ENCODE data around the gene SMARCA2.
"Not testable (repeated sequence)": the region's sequence is repeated elsewhere in the genome, so short reads cannot be mapped to it uniquely, and the experiment has no call there.

The SMARCA2 gene

GRCh38 chr9:2128141-2128540, 113.0 kb downstream of the SMARCA2 start:
- DNase-seq (ENCODE audit: extremely low spot score, insufficient read length, low read depth) = no peak

DNA sequence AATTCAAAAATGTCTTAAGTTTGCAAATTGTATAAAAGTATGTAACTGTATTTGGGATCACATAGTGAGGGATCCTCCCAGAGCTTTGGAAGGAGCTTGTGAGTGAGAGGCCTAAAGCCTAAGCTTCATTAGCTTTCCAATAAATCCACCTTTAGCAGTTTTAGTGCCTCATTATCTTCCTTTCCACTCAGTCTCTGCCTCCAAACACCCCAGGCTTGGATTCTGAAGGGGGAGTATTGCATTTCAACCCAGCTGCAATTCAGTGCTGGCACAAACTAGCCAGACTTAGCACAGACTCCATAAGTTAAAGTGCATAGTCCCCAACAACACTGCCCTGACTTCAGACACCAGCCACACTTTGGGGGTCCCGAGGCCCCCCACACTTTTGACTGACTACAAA, 113.5 kb downstream of the SMARCA2 start:
- DNase-seq (ENCODE audit: extremely low spot score, insufficient read length, low read depth) (no peak), FAIRE-seq (no peak)

More at GRCh38 chr9:2128141-2128540, 113.0 kb downstream of the SMARCA2 start:
- FAIRE-seq = no peak

DNA sequence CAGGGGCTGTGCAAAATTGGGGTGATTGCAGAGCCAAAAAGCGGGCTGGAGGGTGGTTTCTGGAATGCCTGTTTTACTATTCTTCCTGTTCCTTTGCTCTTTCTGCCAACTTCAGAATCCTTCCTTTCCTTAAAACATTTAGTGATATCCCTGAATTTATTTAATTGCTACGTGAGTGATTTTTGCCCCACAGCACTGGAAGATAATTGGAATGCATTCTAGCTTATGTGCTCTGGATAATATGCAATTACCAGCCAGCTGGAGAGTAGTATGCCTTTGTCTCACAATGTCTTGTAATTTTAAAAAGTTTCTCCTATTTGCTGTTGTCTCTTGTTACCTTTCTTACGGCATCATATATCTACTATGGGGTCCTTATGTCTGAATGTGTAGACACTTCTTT, 115.8 kb downstream of the SMARCA2 start:
- no peak for DNase-seq (ENCODE audit: extremely low spot score, insufficient read length, low read depth)
- no peak for FAIRE-seq

- DNase-seq (ENCODE audit: extremely low spot score, insufficient read length, low read depth) (no peak), FAIRE-seq (no peak)
Observed at GRCh38 chr9:2132484-2133082, 117.4 kb downstream of the SMARCA2 start.

DNA sequence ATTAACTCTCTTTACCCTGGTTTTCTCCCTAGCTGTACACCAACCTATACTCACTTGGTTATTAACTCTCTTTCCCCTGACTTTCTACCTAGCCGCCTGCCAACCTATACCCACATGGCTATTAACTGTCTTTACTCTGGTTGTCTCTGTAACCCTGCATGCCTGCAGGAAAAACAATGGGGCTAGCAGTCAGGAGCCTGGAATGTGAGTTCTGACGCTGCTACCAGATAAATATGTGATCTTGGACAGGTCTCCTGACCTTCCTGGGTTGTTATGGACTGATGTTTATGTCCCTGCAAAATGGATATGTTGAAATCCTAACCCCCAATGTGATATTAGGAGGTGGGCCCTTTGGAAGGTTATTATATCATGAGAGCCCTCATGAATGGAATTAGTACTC, 119.2 kb downstream of the SMARCA2 start:
- DNase-seq (ENCODE audit: extremely low spot score, insufficient read length, low read depth) = no peak
- FAIRE-seq = no peak

DNA sequence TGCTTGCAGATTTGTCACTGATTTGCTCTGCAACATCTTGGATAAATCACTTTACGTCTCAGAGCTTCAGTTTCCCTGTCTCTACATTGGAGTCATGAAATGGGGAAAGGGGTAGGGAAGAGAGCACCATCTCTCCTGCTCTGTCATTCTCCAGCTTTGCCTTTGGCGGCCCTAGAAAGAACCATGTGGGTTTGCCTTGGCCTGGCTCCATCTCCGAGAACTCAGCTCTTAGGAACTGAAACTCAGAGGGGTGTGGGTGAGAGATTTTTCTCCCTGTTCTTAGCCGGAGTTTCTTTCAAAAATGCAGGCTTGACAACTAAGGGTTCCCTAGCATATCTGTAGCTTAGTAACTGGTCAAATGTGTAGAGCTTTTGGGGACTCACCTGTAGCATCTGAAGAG, 123.5 kb downstream of the SMARCA2 start:
- FAIRE-seq (no peak), DNase-seq (ENCODE audit: extremely low spot score, insufficient read length, low read depth) (no peak)

- FAIRE-seq (no peak), DNase-seq (ENCODE audit: extremely low spot score, insufficient read length, low read depth) (no peak)
Observed at GRCh38 chr9:2140600-2141223, 125.6 kb downstream of the SMARCA2 start.

DNA sequence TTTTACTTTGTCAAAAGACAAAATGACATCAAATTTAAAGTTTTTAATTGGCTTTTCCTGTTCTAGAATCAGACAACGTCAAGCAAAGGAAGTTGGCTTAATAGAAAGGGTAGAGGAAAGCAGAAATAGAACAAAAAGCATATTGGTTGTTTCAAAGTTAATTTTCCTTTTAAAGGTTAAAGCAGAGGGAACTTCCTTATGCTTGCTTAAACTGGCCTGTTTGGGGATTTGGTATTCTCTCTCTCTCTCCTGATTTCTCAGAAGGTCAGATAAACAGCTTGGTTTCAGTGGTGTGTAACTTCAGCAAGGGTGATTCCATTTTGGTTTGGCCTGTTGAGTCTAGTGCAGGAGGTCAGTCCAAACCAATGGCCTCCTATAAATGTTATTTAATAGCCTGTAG, 127.1 kb downstream of the SMARCA2 start:
- DNase-seq (ENCODE audit: extremely low spot score, insufficient read length, low read depth) (no peak), FAIRE-seq (no peak)

GRCh38 chr9:2144619-2145018, 129.5 kb downstream of the SMARCA2 start:
- no peak for DNase-seq (ENCODE audit: extremely low spot score, insufficient read length, low read depth)
- FAIRE-seq = no peak

GRCh38 chr9:2145746-2146145, 130.6 kb downstream of the SMARCA2 start:
- no peak for FAIRE-seq
- DNase-seq (ENCODE audit: extremely low spot score, insufficient read length, low read depth) = no peak

DNA sequence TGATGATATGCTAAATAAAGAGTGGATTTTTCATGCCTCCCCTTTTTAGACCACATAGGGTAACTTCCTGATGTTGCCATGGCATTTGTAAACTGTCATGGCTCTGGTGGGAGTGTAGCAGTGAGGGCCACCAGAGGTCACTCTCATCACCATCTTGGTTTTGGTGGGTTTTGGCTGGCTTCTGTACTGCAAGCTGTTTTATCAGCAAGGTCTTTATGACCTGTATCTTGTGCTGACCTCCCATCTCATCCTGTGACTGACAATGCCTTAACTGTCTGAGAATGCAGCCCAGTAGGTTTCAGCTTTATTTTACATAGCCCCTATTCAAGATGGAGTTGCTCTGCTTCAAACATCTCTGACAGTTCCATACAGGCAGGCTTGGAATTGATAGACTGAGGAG, 131.6 kb downstream of the SMARCA2 start:
- FAIRE-seq; DNase-seq (ENCODE audit: extremely low spot score, insufficient read length, low read depth): not testable (repeated sequence)

DNA sequence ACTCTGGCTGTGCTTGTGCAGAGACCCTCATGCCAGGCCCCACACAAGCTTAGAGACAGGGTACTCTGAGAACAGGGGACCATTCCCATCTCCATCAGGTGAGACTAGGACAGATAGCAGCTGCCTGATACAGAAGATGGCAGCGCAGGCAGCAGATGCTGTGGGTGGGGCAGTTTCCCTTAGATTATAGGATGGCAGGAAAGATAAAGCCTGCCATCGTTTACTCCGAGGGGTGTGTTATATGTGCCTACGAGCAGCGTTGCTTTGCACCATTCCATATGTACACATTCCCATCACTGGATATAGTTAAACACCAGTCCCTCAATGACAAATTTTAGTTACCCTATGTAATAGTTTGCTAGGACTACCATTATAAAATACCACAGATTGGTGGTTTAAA, 135.2 kb downstream of the SMARCA2 start:
- FAIRE-seq = no peak
- DNase-seq (ENCODE audit: extremely low spot score, insufficient read length, low read depth) = no peak

DNA sequence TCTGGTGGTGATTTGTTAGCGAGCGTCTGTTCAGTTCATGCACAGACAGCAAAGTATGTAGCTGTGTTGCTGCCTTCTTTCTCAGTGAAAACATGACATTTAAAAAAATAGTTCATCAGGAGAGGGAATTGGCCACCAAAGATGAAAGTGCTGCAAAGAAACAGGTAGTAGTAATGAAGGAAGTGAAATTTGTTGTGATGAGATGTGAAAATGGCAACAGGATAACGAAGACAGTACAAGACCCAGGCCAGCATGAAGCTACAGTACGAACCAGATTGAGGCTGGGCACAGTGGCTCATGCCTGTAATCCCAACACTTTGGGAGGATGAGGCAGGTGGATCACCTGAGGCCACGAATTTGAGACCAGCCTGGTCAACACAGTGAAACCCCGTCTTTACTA, 136.0 kb downstream of the SMARCA2 start:
- FAIRE-seq (no peak), DNase-seq (ENCODE audit: extremely low spot score, insufficient read length, low read depth) (no peak)

GRCh38 chr9:2152966-2153629, 138.0 kb downstream of the SMARCA2 start:
- DNase-seq (ENCODE audit: extremely low spot score, insufficient read length, low read depth) (no peak), FAIRE-seq (no peak)

GRCh38 chr9:2153630-2154217, 138.6 kb downstream of the SMARCA2 start:
- FAIRE-seq (no peak), DNase-seq (ENCODE audit: extremely low spot score, insufficient read length, low read depth) (no peak)

- FAIRE-seq (no peak), DNase-seq (ENCODE audit: extremely low spot score, insufficient read length, low read depth) (no peak)
Observed at GRCh38 chr9:2154731-2155130, 139.6 kb downstream of the SMARCA2 start.

- no peak for FAIRE-seq
- DNase-seq (ENCODE audit: extremely low spot score, insufficient read length, low read depth) = no peak
Observed at GRCh38 chr9:2155966-2156365, 140.8 kb downstream of the SMARCA2 start.

- no peak for DNase-seq (ENCODE audit: extremely low spot score, insufficient read length, low read depth)
- FAIRE-seq = peak; percentile 26
Observed at GRCh38 chr9:2157277-2158110, 142.3 kb downstream of the SMARCA2 start.

GRCh38 chr9:2158111-2158610, 143.0 kb downstream of the SMARCA2 start:
- peak; percentile 91 for FAIRE-seq

DNA sequence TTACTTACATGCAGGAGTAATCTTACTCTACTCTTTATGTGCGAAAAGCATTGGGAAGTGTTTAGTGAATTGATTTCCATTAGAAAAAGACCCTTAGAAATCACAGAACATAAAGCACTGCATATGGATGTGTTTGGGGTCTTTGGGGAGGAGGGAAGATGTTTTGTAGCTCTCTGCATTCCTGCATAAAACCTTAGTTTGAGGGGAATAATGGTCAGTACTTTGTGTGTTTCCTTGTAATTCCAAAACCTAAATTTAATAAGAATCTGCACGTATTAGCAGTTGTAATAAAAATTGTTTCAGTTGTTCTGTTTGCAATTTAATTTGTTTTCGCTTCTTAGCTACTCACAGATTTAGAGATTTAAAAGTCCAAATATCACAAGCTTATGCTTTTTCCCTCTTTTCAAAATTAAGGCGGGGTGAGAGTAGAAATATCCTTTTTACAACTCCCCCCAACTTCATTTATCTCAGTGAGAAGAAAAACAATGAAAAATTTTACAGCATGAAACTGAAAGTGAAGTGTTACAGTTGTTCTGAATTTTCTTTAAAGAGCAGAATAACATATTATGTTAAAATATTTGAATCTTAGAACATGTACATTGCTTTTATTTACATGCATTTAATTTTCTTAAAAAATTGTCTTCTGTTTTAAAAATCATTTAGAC, 143.8 kb downstream of the SMARCA2 start:
- DNase-seq (ENCODE audit: extremely low spot score, insufficient read length, low read depth) (no peak), FAIRE-seq (peak; percentile 29)

More at GRCh38 chr9:2158111-2158610, 143.0 kb downstream of the SMARCA2 start:
- DNase-seq (ENCODE audit: extremely low spot score, insufficient read length, low read depth) = peak; percentile 20
